CMK (cell line): ENCODE measurements around the gene SLC8A3.
A peak's percentile ranks its signal among the peaks of the same experiment; 100 is the strongest.
"Not testable (repeated sequence)": the region's sequence is repeated elsewhere in the genome, so short reads cannot be mapped to it uniquely, and the experiment has no call there.

Experiments
- DNase-seq: peaks from one replicate; pipeline ENCODE4 v3.0.0-alpha.2; 2010; ENCODE audit warnings: low read depth

Gene SLC8A3, protein sequence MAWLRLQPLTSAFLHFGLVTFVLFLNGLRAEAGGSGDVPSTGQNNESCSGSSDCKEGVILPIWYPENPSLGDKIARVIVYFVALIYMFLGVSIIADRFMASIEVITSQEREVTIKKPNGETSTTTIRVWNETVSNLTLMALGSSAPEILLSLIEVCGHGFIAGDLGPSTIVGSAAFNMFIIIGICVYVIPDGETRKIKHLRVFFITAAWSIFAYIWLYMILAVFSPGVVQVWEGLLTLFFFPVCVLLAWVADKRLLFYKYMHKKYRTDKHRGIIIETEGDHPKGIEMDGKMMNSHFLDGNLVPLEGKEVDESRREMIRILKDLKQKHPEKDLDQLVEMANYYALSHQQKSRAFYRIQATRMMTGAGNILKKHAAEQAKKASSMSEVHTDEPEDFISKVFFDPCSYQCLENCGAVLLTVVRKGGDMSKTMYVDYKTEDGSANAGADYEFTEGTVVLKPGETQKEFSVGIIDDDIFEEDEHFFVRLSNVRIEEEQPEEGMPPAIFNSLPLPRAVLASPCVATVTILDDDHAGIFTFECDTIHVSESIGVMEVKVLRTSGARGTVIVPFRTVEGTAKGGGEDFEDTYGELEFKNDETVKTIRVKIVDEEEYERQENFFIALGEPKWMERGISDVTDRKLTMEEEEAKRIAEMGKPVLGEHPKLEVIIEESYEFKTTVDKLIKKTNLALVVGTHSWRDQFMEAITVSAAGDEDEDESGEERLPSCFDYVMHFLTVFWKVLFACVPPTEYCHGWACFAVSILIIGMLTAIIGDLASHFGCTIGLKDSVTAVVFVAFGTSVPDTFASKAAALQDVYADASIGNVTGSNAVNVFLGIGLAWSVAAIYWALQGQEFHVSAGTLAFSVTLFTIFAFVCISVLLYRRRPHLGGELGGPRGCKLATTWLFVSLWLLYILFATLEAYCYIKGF

DNA sequence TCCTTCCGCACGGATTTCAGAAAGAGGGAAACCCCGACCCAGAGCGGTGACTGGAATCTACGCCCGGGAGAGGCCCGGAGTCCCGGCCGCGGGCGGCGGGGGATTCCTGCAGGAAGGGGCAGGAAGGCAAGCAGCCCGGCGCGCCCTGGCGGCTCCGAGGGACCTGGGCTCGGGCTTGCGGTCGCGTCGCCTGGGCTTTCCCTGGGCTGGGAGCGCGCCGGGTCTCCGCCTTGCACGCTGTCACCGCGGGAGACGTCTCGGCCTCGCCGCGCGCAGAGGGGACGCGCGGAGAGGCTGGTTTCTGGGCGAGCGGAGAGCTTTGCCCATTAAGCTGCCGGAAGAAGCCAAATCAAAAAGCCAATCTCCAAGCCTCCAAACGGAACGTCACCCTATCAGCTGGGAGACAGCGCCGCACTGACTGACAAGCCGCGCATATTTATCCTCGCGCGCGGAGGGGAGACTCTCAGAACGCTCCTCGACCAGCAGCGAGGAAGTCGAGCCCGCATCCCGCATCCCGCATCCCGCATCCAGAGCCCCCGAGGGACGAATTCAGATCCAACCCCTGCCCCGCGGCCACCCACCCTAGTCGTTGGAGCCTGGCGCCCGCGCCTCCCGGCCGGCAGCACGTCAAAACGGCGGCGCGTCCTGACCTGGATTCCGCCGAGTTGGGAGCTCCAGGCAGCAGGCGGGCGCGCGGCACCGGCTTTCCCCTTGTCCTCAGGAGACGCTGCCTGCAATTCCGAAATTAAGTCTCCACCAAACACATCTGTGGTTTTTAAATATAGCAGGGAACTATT is at the start of gene SLC8A3:
Gene SLC8A3, minus strand, starts transcription at position 293 of the 797 bp plus-strand sequence. CDS start 20,529 bp downstream, outside the sequence.
- DNase-seq: no peak

DNA sequence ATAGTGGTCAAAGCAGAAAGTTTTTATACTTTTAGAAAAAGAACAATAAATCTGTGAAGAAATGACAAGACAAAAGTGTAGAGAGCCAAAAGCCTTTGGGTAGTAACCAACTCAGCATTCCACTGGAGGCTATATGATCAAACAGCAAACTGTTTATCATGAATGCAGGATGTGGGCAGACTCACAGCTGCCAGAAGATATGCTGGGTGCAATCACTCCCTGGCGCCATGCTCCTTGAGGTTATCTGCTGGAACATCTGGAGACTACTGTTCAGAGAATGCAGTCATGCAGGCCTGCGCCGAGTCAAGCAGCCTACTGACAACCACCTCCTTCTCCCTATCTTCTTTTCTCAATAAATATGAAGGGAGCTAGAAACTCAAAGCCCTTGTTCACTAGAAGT is 49.0 kb upstream of the SLC8A3 start:
- peak; percentile 82 for DNase-seq

DNA sequence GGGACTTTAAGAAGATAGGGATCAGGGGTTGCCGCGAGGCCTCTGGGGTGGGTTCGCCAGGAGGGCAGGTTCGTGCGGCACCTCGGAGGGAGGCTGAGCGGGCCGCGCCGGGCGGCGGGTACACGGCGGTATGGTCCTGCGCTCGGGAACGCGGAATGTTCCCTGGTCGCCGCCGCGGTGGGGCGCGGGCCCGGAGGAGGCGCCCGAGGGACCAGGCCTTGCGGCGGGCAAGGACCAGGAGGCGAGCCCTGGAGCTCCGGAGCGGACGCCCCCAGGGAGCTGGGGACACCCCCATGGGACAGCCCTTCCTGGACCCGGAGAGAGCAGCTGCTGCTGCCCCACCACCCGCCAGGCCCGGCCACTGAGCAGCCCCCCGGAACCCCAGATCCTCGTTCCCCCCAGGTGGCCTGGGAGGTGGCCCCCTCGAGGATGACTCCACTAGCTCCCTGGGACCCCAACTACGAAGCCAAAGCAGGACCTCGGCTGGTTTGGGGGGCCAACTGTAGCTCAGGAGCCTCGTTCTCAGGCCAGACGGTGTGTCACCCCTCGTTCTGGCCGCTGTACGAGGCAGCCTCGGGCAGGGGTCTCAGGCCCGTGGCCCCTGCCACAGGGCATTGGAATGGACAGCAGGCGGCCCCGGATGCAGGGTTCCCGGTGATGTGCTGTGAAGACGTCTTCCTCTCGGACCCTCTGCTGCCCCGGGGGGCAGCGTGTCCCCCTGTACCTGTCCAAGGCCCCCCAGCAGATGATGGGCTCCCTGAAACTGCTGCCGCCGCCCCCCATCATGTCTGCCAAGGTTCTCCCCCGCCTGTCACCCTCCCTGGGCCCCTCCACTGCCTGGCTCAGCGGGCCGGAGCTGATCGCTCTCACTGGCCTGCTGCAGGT is 45.6 kb upstream of the SLC8A3 start:
- DNase-seq: no peak

DNA sequence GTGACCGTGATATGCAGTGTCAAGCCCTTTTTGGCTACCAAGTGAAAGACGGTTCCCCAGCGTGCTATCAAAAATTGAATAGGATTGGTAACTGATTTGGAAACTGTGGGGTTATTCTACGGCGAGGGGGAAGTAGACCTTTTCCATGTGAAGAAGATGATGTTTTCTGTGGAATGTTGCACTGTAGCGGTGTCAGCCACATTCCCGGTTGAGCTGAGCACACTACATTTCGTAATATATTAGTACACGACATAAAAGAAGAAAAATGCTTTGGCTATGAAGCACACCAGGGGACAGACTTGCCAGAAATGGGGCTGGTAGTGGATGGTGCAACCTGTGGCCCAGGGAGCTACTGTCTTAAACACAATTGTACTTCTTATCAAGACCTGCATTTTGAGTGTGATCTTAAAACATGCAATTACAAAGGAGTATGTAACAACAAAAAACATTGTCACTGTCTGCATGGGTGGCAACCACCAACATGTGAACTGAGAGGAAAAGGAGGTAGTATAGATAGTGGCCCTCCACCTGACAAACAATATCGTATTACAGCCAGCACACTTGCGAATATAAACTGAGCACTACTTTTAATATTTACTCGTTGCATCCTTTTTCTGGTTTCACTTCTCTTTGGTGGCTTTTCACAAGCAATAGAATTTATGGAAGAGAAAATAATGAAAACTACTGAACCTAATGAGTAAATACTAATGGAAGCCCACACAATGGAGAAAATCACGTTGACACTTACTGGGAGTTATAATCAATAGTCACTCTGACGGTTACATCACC is 43.2 kb upstream of the SLC8A3 start:
- not testable (repeated sequence) for DNase-seq

DNA sequence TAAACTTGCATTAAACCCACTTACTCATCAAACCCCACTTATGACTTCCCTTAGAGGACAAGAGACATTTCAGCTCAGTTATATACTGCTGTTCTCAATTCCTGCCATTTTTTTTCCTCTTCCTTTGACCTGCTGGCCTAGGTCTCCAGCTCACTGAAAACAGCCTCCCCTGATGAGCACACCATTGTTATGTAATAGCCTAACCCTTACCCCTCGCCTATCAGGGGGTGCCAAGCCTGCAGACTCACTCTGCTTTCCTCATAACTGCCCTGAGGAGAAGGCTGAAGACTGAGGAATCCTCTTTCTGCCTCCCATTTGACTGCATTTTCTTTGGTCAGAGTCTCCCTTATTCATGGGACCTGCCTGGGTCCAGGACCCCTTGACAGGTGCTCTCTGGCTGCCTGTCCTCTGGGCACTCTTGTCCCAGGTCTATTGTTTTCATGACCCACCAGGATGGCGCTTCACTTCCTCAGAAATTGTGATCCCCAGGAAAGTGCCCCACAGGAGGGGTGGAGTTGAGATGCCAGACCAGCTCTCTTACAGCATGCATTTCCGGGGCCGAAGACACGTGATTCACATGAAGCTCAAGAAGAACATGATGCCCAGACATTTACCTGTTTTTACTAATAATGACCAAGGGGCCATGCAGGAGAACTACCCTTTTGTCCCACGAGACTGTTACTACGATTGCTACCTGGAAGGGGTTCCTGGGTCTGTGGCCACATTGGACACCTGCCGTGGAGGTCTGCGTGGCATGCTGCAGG is 41.3 kb upstream of the SLC8A3 start:
- not testable (repeated sequence) for DNase-seq

DNA sequence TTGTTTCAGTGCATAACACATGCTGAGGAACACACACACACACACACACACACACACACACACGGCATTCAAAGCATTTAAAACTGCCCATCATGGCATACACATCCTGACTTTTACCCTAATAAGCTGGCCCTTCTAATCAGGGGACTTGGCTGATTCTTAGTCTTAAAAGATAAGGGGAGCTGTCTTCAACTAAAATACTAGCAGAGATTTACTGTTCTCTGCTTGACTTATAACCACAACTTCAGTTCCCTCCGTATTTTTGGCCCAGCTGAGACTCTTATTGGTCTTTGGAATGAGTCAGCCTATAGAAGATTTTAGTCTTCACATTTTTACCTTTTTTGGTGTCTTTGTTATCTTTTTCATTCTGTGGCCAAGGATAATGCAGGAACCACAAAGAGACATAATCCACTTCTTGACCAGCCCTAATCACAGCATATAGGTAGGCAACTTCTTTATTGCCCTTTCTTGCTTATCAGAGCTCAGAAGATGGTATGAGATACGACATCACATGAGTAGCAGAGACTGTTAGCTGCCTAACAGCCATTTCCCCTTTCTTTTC is 25.1 kb upstream of the SLC8A3 start:
- no peak for DNase-seq

DNA sequence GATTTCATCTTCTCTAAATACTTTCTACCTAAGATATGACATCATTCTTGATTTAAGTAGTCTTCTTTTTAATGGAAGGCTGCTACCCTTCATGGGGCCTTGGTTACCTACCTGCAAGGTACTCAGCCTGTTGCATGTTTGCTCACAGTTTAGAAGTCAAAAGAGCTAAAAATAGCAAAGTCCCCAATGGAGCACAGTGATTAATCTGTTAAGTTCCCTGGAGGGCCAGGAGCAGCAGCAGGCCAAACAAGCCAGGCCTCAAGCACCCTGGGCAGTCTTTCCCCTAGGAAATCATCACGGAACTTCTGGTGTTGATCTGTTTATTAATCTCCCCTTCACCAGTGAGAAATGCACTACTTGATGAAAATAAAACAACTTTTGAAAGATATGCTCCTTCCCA is 24.0 kb upstream of the SLC8A3 start:
- DNase-seq: no peak

DNA sequence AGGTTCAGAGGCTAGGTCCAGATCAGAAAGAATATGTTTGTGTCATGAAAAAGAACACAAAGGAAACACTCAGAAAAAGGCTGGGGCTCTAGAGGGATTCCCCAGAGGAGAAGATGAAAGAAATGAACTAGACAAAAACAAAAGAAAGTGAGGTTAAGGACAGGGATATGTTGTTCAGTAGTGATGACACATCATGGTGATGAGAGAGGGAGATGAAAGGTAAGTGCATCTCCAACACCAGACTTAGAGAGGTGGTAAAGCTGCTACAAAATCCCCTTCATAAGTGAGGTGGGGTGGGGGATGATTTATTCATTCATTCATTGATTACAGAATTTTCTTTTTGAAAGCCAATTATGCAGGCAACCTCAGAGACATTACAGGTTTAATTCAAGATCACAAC is 19.6 kb upstream of the SLC8A3 start:
- DNase-seq: no peak

DNA sequence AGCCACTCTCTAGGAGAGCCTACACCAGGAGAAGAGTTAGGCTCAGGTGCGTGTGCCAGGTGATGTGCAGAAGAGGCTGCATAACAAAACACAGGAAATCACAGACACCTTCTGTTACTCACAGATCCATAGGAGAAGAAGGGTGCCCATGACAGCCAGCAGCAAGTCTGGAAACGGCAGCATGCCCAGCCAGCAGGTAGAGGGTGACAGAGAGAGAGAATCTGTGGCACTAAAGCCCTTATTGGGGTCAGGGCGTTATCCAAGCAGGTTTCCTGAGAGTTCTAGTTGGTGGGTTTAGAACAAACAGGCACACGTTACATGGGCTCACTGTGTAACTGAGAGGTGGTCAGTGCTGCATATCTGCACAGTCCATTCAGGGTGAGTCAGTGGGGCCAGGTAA is 14.9 kb upstream of the SLC8A3 start:
- no peak for DNase-seq

DNA sequence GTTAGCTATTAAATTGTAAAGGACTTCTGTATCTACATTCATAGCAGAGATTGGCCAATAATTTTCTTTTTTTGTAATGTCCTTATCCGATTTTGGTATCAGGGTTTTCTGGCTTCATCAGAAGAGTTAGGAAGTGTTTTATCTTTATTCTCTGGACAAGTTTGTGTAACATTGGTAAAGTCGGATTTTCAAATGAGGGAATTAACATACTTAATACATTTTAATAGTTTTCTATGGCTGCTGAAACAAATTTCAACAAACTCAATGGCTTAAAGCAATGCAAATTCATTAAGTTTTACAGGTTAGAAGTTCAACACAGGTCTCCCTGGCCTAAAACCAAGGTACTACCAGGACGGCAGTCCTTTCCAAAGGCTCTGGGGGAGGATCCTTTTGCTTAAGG is 13.2 kb upstream of the SLC8A3 start:
- DNase-seq: no peak

DNA sequence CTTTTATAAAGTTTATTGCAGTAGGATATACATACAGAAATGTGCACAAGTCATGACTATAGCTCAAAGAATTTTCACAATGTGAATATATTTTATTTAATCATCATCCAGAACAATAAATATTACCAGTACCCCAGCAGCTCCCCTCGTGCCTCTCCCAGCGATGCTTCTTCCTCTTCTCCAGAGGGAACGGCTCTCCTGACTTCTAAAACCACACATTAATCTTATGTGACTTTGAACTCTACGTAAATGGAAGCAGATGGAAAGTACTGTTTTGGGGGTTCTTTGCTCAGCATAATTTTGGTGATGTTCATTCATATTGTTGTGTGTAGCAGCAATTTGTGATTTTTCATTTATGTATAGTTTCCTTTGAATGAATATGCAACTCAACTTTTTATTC is 4.6 kb upstream of the SLC8A3 start:
- no peak for DNase-seq

DNA sequence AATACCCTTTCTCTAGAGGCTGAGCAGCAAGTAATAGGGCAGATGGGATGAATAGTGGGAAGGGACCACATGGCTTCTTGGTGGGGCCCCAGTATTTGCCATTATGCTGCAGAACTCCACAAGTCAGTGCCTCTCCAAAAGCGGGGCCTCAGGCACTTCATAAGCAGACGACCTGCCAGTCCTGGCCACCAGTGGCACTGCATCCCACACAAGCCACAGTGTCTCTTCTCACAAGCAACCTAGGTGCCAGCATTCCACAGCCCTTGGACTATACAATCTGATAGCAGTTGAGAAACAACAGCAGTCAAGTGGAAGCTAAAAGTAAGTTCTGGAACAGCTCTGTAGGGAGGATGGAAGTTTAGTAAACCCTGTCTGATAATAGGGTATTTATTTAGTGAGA is 4.2 kb upstream of the SLC8A3 start:
- no peak for DNase-seq

DNA sequence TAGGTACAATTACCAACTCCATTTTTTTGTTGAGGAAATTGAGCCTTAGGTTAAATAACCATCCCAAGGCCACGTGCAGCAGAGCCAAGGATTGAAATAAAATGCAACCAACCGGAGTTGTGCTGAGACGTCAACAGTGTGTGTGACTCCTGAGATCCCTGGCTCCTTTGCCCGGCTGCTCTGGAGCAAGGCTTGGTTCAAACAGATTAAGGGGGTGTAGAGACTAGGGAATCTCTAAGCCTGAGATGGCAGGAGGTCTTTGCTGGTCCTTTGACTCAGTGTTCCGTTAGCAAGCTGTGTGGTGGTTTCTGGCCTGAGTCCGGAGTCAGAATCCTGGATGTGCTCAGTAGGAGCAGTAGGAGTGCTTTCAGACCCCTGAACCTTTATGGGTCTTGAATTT is 1.4 kb upstream of the SLC8A3 start:
- DNase-seq: no peak

DNA sequence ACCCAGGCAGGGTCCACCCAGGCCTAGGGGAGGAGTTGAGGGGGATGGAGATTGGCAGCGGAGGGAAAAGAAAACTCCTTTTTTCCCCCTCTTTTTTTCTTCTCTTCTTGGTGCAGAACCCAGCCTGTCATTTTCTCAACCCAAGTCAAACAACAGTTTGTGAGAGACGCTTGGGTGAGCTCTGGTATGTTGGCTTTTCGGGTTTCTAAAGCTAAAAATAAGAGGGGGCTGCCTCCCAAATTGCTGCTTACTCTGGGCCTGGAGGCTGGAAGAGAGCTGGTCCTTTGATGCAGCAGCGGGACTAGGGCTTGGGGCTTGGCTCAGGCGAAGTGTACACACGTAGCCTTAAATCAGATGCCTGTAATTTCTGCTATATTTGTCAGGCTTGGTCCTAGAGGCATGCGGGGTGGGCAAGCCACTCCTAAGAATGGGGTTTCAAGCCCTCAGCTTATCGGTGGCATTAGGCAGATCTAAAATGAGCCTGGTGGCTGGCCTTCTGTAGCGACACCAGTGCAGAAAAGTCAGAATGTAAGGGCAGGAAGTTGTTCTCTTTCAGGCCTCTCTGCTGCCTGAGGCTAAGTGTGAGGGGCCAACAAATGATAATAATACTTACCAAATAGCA is 816 bp upstream of the SLC8A3 start:
- DNase-seq: no peak

DNA sequence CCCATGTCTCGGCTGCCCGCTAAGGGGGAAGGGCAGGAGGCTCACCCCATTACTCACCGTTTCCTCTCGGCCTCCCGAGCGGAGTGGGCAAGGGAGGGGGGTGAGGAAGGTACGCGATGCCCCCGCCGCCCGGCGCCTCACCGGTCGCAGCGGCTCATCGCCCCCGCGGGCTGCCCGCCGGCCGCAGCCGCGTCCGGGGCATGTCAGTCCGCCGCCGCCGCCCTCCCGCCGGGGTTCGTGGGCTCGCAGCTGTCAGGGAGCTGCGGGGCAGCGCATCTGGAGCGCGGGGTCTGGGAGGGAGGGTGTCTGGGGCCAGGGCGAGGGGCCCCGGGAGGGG is 461 bp downstream of the SLC8A3 start:
- no peak for DNase-seq

DNA sequence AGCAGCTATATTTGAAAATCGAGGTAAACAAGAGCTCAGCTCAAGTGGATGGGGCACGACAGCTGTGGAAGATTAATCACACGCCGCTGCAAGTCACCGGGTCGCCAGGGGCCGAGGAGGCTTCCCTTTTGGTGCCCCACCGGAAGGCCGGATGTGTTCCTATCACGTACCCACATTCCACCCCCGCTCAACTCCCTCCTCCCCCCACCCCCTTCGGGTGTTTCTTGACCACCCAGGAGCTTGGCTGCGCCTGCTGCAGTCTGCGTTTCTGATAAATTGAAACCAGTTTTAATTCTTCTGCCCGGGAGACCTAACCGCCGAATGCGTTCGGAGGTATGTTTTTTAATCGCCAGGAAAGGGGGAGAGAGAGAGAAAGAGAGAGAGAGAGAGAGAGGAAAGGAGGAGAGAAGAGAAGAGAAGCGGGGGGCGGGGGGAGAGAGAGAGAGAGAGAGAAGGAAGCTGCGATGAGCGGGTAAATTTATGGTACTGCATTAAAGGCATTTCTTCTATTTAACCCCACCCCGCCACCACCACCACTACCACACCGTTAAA is 1.8 kb downstream of the SLC8A3 start:
- peak; percentile 82 for DNase-seq

DNA sequence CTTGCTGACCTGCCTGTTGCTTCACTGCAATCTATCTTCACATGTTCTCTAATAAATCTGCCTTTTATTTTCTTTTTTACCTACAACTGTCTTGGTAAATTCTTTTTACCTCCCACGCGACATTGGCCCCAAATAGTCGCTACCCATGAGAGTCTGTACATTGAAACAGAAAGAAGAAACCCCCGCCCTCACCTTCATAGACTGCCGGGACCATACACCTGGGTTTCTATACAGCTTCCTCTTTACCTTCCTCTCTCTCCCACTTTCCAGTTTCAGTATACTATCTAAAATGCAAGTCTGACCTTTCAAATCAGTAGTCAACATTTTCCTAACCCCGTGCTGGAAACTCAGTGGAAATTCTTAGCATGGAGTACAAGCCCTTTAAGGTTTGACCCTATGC is 4.8 kb downstream of the SLC8A3 start:
- no peak for DNase-seq

DNA sequence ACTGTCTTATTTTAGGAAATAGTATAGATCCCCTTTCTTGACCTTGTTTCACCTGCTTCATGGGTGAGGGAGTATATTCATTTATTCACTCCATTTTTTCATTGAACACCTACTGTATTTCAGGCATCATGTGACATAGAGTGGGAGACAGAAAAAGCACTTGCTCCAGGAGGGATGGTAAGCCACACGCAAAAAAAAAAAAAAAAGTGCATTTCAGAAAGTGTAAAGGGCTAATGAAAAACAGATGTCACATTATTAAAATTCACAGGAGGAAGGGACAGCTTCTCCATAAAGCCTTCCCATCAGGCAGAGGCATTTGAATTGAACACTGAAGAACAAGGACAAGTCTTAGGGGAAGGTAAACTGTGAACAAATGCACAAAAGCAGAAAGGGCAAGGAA is 7.5 kb downstream of the SLC8A3 start:
- DNase-seq: no peak

DNA sequence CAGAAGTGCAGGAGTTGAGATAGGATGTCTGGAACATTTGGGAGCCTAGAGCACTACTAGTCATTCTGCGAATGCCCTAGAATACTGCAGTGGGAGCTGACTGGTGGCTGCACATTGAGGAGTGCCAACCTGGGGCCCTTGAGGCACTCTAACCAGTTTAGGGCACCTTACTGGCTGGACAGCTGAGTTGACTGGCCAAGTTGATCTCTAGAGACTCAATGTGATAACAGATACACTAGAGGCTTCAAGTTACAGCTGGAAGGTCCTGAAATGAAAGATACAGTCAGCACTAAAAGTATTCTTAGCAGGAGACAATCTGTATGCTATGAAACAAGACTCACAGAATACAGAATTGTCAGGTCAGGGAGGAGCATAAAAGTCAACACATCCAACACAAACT is 8.0 kb downstream of the SLC8A3 start:
- DNase-seq: no peak
